ENCODE results near the gene TCF25.
A peak's percentile ranks its signal among the peaks of the same experiment; 100 is the strongest.
"Not testable (repeated sequence)": the region's sequence is repeated elsewhere in the genome, so short reads cannot be mapped to it uniquely, and the experiment has no call there.

The TCF25 gene

GRCh38 chr16:89873109-89873971, at the start of gene TCF25:
Gene TCF25 (plus strand): TSS chr16:89873592. CDS start chr16:89873668, 76 bp downstream.
- DNase-seq, result peak; percentile 88

- DNase-seq, result not testable (repeated sequence)
Measured at GRCh38 chr16:89823824-89824148, 49.6 kb upstream of the TCF25 start.

- DNase-seq, result no peak
Measured at GRCh38 chr16:89826531-89827382, 46.6 kb upstream of the TCF25 start.

- peak; percentile 21 for DNase-seq
Measured at GRCh38 chr16:89827383-89828198, 45.8 kb upstream of the TCF25 start.

- DNase-seq, result peak; percentile 75
Measured at GRCh38 chr16:89828199-89828869, 45.1 kb upstream of the TCF25 start, which contains the start of gene SPIRE2. Gene SPIRE2 (plus strand): TSS chr16:89828475. CDS start chr16:89828551, 76 bp downstream.

GRCh38 chr16:89828870-89829629, 44.3 kb upstream of the TCF25 start:
- no peak for DNase-seq

GRCh38 chr16:89829630-89830437, 43.6 kb upstream of the TCF25 start:
- DNase-seq, result no peak

GRCh38 chr16:89831810-89832328, 41.5 kb upstream of the TCF25 start:
- DNase-seq, result no peak

GRCh38 chr16:89833664-89834363, 39.6 kb upstream of the TCF25 start:
- not testable (repeated sequence) for DNase-seq

GRCh38 chr16:89834813-89835363, 38.5 kb upstream of the TCF25 start:
- DNase-seq, result not testable (repeated sequence)

GRCh38 chr16:89836484-89836883, 36.9 kb upstream of the TCF25 start:
- not testable (repeated sequence) for DNase-seq

- no peak for DNase-seq
Measured at GRCh38 chr16:89837014-89837546, 36.3 kb upstream of the TCF25 start.

- no peak for DNase-seq
Measured at GRCh38 chr16:89841275-89841674, 32.1 kb upstream of the TCF25 start.

- DNase-seq, result peak; percentile 91
Measured at GRCh38 chr16:89842471-89843408, 30.7 kb upstream of the TCF25 start.

- DNase-seq, result no peak
Measured at GRCh38 chr16:89843409-89844350, 29.7 kb upstream of the TCF25 start.

GRCh38 chr16:89844739-89845339, 28.6 kb upstream of the TCF25 start:
- DNase-seq, result no peak
